D721Med (cell line): ENCODE results near the gene EFHD1.
"Not testable (repeated sequence)": the region's sequence is repeated elsewhere in the genome, so short reads cannot be mapped to it uniquely, and the experiment has no call there.

Experiments
- DNase-seq: peaks from one replicate; pipeline ENCODE4 v3.0.0; 2011; ENCODE audit warnings: low spot score; ENCODE audit not compliant: insufficient read length
- FAIRE-seq: peaks from 2 replicates; lab custom pipeline; 2011; peaks lifted over from hg19 to GRCh38; lab: Jason Lieb, UNC
- CTCF ChIP-seq: IDR thresholded peaks from 2 replicates; pipeline ENCODE4 v1.5.1; 2012; ENCODE audit warnings: mild to moderate bottlenecking, control low read depth; ENCODE audit not compliant: insufficient read depth; ENCODE audit errors: missing control alignments

The EFHD1 gene

GRCh38 chr2:232681527-232681926, 48.1 kb downstream of the EFHD1 start:
- no peak for DNase-seq
- TF ChIP-seq CTCF: no peak
- no peak for FAIRE-seq

GRCh38 chr2:232683368-232683767, 50.0 kb downstream of the EFHD1 start:
- no peak for TF ChIP-seq CTCF
- DNase-seq: no peak
- no peak for FAIRE-seq

GRCh38 chr2:232685391-232685790, 52.0 kb downstream of the EFHD1 start:
- not testable (repeated sequence) for FAIRE-seq, DNase-seq

GRCh38 chr2:232687382-232688160, 54.2 kb downstream of the EFHD1 start:
- TF ChIP-seq CTCF: no peak
- FAIRE-seq (no peak), DNase-seq (no peak)

GRCh38 chr2:232688201-232688600, 54.8 kb downstream of the EFHD1 start:
- FAIRE-seq (no peak), DNase-seq (no peak)
- no peak for TF ChIP-seq CTCF

- no peak for TF ChIP-seq CTCF
- DNase-seq (no peak), FAIRE-seq (no peak)
These were observed 55.9 kb downstream of the EFHD1 start for GRCh38 chr2:232689152-232689910.

- not testable (repeated sequence) for DNase-seq, FAIRE-seq
These were observed 57.7 kb downstream of the EFHD1 start for GRCh38 chr2:232691117-232691516.

GRCh38 chr2:232693344-232693743, 59.9 kb downstream of the EFHD1 start:
- DNase-seq: no peak
- TF ChIP-seq CTCF: no peak
- FAIRE-seq: no peak
